Spleen (tissue), 11 donors: Measurements from ENCODE around the gene DBX2. TPM values are rescaled to one million over a fixed set of nuclear protein-coding genes. Genes with fewer than 3 reads are reported as not detected.

Experiments used
- DNase-seq: peaks from one replicate; pipeline ENCODE4 v3.0.0-alpha.2; 2020
- H3K27ac ChIP-seq, 8 donors: fragments of 200-600 bp; sonication (generic) in 7 of 8; 1 replicate in 4 of 8; 2 replicates in 4 of 8; pipeline versions ENCODE4 v1.5.0 to v1.8.0; 2016 to 2021; ENCODE audit warnings: inconsistent platforms in 4 of 8, mild to moderate bottlenecking in 4 of 8, moderate library complexity in 1 of 8
- H3K27me3 ChIP-seq, 7 donors: fragments of 200-600 bp; sonication (generic) in 6 of 7; replicated peaks in 1 of 7; 1 replicate in 4 of 7; 2 replicates in 3 of 7; pipeline versions ENCODE4 v1.5.0 to v1.8.0; 2016 to 2021; ENCODE audit warnings: inconsistent platforms in 3 of 7, mild to moderate bottlenecking in 1 of 7
- H3K36me3 ChIP-seq, 6 donors: fragments of 200-600 bp; sonication (generic) in 5 of 6; 1 replicate in 4 of 6; 2 replicates in 2 of 6; pipeline versions ENCODE4 v1.5.0 to v1.8.0; 2016 to 2021; ENCODE audit warnings: inconsistent platforms in 2 of 6
- H3K4me1 ChIP-seq, 6 donors: fragments of 200-600 bp; sonication (generic) in 5 of 6; 1 replicate in 3 of 6; 2 replicates in 3 of 6; pipeline versions ENCODE4 v1.5.0 to v1.8.0; 2016 to 2021; ENCODE audit warnings: inconsistent platforms in 3 of 6
- H3K4me3 ChIP-seq, 8 donors: fragments of 200-600 bp; sonication (generic) in 7 of 8; 1 replicate in 4 of 8; 2 replicates in 4 of 8; pipeline versions ENCODE4 v1.5.0 to v1.8.0; 2016 to 2021; ENCODE audit warnings: inconsistent platforms in 4 of 8, mild to moderate bottlenecking in 4 of 8, moderate library complexity in 2 of 8
- H3K9me3 ChIP-seq, 8 donors: fragments of 200-600 bp; sonication (generic) in 7 of 8; 1 replicate in 4 of 8; 2 replicates in 4 of 8; pipeline versions ENCODE4 v1.5.0 to v1.8.0; 2016 to 2021; ENCODE audit warnings: inconsistent platforms in 4 of 8
- CTCF ChIP-seq, 11 experiments: fragments of 200-600 bp in 7 of 11; fragments of 450-650 bp in 4 of 11; sonication (generic) in 4 of 11; IDR thresholded peaks in 8 of 11; conservative IDR thresholded peaks in 3 of 11; 1 replicate in 7 of 11; 2 replicates in 4 of 11; pipeline versions ENCODE4 v1.4.0 to v1.8.0; 2016 to 2021; ENCODE audit warnings: antibody characterized with exemption in 11 of 11, inconsistent platforms in 4 of 11, mild to moderate bottlenecking in 1 of 11
- POLR2A ChIP-seq, 3 donors: fragments of 450-650 bp; IDR thresholded peaks; one replicate each; pipeline ENCODE4 v1.5.1; 2017; ENCODE audit warnings: antibody characterized with exemption in 3 of 3, mild to moderate bottlenecking in 1 of 3
- POLR2AphosphoS5 ChIP-seq, 3 donors: sonication (generic); formaldehyde crosslinking; IDR thresholded peaks; one replicate each; pipeline ENCODE4 v1.5.1; 2017; ENCODE audit warnings: antibody characterized with exemption in 3 of 3
- WGBS, 5 donors: extraction: QIAGEN DNeasy Blood & Tissue Kit in 3 of 5; methylation state at CpG; one replicate each; pipeline versions ENCODE4 v1.1.5 to v1.1.7; 2013 to 2018; 5-methylcytosine and 5-hydroxymethylcytosine counted together
- intact Hi-C: fragments of 100-400 bp; cut with DNase I; formaldehyde crosslinking; loops from one replicate; pipeline ENCODE4 v1.15.0; 2023; ENCODE audit warnings: low total_unique reads
- polyA plus RNA-seq, 3 donors: library from polyadenylated mRNA; stranded (reverse); fragments of 200-250 nt; gene quantifications; one replicate each; pipeline ENCODE4 v1.2.1, GENCODE V29; 2013
- total RNA-seq, 7 donors: library from RNA; depleted of rRNA in 3 of 7; stranded (reverse); fragments of >200 nt in 3 of 7; fragmentation: NEBNext Ultra II Directional in 4 of 7; extraction: Animal tissue kit (Norgen Biotek cat#: 25700) in 4 of 7; gene quantifications; one replicate each; pipeline versions ENCODE4 v1.1.0 to v1.2.1, GENCODE V29; 2016 to 2021
- donor health status: healthy with polysubstance abuse.
- donor health status: DM: no; HTN: no; CAD: no; lungs with moderate emphysema.
- donor health status: DM: no; HTN: no; CAD: no.
- donor health status: Bipolar disorder and iron deficiency.
- donor health status: healthy.
- donor health status: DM: no; HTN: no; CAD: no.
- donor health status: DM: yes; HTN: yes; CAD: no.

The DBX2 gene
- total and polyA plus RNA-seq, 10 donors: not detected

DNA sequence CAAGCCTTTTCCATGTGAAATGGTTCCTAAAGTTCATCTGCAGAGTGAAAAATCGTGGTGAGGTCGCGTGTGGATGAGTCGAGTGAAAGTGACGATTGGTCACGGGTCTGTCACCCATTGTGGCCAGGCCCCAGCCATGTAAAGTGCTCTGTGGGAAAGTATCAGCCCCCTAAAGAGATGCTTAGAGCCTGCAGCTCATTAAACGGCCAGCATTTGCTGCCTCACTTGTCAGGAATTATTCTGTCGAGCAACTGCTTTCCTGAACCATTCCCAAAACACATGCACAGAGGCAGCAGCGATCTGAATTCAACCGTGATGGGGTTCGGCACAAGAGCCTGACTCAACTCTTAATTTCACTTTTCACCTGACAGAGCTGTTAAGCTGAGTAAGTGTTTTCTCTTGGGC, 16.0 kb downstream of the DBX2 start:
- H3K27ac ChIP-seq: no peak overlapping the region
- H3K4me3 ChIP-seq: no peak overlapping the region
- 70 to 81% (median 72%) methylated on average over 11 of the region's 11 CpGs for WGBS, 5 donors
- H3K4me1 ChIP-seq: no peaks in the 10 kb centered on the region
- H3K9me3 ChIP-seq: no peaks in the 10 kb centered on the region
- peaks cover 0 to 7% (median 0%) of the 10 kb centered on the region in 7 donors for H3K27me3 ChIP-seq
- DNase-seq: no peak
- TF ChIP-seq POLR2A (IDR thresholded peaks at IDR 0.05) (no peak), CTCF (IDR thresholded peaks at IDR 0.05 in 8 of 11, conservative IDR thresholded peaks at IDR 0.05 in 3 of 11) (no peak), POLR2AphosphoS5 (IDR thresholded peaks at IDR 0.05) (no peak)
- H3K36me3 ChIP-seq: no peaks in the 10 kb centered on the region
- intact Hi-C loops: no loop called here

- H3K9me3 ChIP-seq: peaks cover 0 to 31% (median 14%) of the 10 kb centered on the region in 8 donors
- no peaks in the 10 kb centered on the region for H3K4me1 ChIP-seq
- TF ChIP-seq CTCF (IDR thresholded peaks at IDR 0.05 in 8 of 11, conservative IDR thresholded peaks at IDR 0.05 in 3 of 11) (no peak), POLR2AphosphoS5 (IDR thresholded peaks at IDR 0.05) (no peak), POLR2A (IDR thresholded peaks at IDR 0.05) (no peak)
- DNase-seq: no peak
- H3K4me3 ChIP-seq: no peak overlapping the region
- whole genome bisulfite sequencing, 5 donors: 57 to 78% (median 67%) methylated on average over 1 of the region's 1 CpG
- no peak overlapping the region for H3K27ac ChIP-seq
- intact Hi-C loops: no loop called here
- no peaks in the 10 kb centered on the region for H3K36me3 ChIP-seq
- no peaks in the 10 kb centered on the region for H3K27me3 ChIP-seq
Observed at GRCh38 chr12:45017916-45018315, 33.0 kb downstream of the DBX2 start.

GRCh38 chr12:45014396-45014795, 36.5 kb downstream of the DBX2 start:
- no peaks in the 10 kb centered on the region for H3K27me3 ChIP-seq
- H3K27ac ChIP-seq: no peak overlapping the region
- no peak overlapping the region for H3K4me3 ChIP-seq
- H3K4me1 ChIP-seq: no peaks in the 10 kb centered on the region
- DNase-seq: no peak
- TF ChIP-seq POLR2AphosphoS5 (IDR thresholded peaks at IDR 0.05): no peak
- intact Hi-C loops: no loop called here
- peaks cover 0 to 8% (median 5%) of the 10 kb centered on the region in 8 donors for H3K9me3 ChIP-seq
- WGBS, 5 donors: 78 to 98% (median 85%) methylated on average over 1 of the region's 1 CpG
- H3K36me3 ChIP-seq: no peaks in the 10 kb centered on the region

DNA sequence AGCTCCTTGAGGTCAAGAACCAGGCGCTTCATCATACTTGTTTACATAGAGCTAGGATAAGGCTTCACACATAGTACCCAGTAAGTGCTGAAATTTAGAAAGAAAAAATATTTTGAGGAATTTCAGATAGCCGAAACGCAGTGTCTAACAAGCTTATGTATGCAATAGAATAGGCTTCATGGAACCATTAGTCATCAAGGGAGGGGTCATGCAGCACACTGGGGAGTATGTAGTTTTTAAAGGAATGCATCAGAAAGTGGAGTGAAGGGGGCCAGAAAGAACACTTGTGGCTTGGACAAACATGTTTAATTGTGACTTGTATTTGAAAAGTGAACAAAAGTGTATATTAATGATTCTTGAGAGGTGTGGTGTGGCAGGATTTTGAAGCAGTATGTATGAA, 38.1 kb downstream of the DBX2 start:
- intact Hi-C loops: no loop called here
- Histone ChIP-seq H3K36me3 (no peaks in the 10 kb centered on the region), H3K27me3 (no peaks in the 10 kb centered on the region), H3K9me3 (no peaks in the 10 kb centered on the region), H3K27ac (no peak overlapping the region), H3K4me3 (no peak overlapping the region), H3K4me1 (no peaks in the 10 kb centered on the region)
- DNase-seq: no peak
- 86 to 91% (median 90%) methylated on average over 3 of the region's 3 CpGs for WGBS, 5 donors
- TF ChIP-seq CTCF (IDR thresholded peaks at IDR 0.05 in 8 of 11, conservative IDR thresholded peaks at IDR 0.05 in 3 of 11): no peak
- TF ChIP-seq POLR2A (IDR thresholded peaks at IDR 0.05): no peak
- no peak for TF ChIP-seq POLR2AphosphoS5 (IDR thresholded peaks at IDR 0.05)

GRCh38 chr12:45010059-45010458, 40.8 kb downstream of the DBX2 start:
- H3K27me3 ChIP-seq: no peaks in the 10 kb centered on the region
- no peaks in the 10 kb centered on the region for H3K9me3 ChIP-seq
- no peaks in the 10 kb centered on the region for H3K36me3 ChIP-seq
- 48 to 73% (median 67%) methylated on average over 4 of the region's 4 CpGs for WGBS, 5 donors
- TF ChIP-seq POLR2AphosphoS5 (IDR thresholded peaks at IDR 0.05) (no peak), POLR2A (IDR thresholded peaks at IDR 0.05) (no peak), CTCF (IDR thresholded peaks at IDR 0.05 in 8 of 11, conservative IDR thresholded peaks at IDR 0.05 in 3 of 11) (no peak)
- H3K4me3 ChIP-seq: no peak overlapping the region
- intact Hi-C loops: no loop called here
- H3K27ac ChIP-seq: no peak overlapping the region
- DNase-seq: no peak
- H3K4me1 ChIP-seq: no peaks in the 10 kb centered on the region
